ENCODE measurements around the gene OR6C3.

- TF ChIP-seq CTCF (IDR thresholded peaks at IDR 0.05) (no peak), POLR2A (IDR thresholded peaks at IDR 0.05) (no peak)
These were observed 16.5 kb upstream of the OR6C3 start, which contains the start of gene OR6C1 for GRCh38 chr12:55314043-55314442.

Measured in uterus (tissue), 2 donors.